HG03469 (cell line): ENCODE measurements around the gene ATXN10.
"Not testable (repeated sequence)": the region's sequence is repeated elsewhere in the genome, so short reads cannot be mapped to it uniquely, and the experiment has no call there.

Experiments used
- ATAC-seq: cut with Tn5 transposase; IDR thresholded peaks from one replicate; pipeline ENCODE4 v1.9.1; 2021; ENCODE audit warnings: mild to moderate bottlenecking, moderate library complexity, moderate number of reproducible peaks; ENCODE audit not compliant: unreplicated experiment

ATXN10 gene

GRCh38 chr22:45783021-45783420, 111.4 kb downstream of the ATXN10 start:
- ATAC-seq, result no peak

- ATAC-seq, result no peak
Measured at GRCh38 chr22:45783690-45784089, 112.1 kb downstream of the ATXN10 start.

- ATAC-seq, result no peak
Measured at GRCh38 chr22:45784357-45785277, 113.0 kb downstream of the ATXN10 start.

GRCh38 chr22:45785458-45785857, 113.8 kb downstream of the ATXN10 start:
- no peak for ATAC-seq

GRCh38 chr22:45786726-45787125, 115.1 kb downstream of the ATXN10 start:
- no peak for ATAC-seq

- ATAC-seq, result no peak
Measured at GRCh38 chr22:45787759-45788158, 116.1 kb downstream of the ATXN10 start.

GRCh38 chr22:45788522-45788921, 116.9 kb downstream of the ATXN10 start:
- ATAC-seq, result no peak

GRCh38 chr22:45790401-45790800, 118.8 kb downstream of the ATXN10 start:
- ATAC-seq, result no peak

- no peak for ATAC-seq
Measured at GRCh38 chr22:45793161-45793560, 121.5 kb downstream of the ATXN10 start.

- ATAC-seq, result no peak
Measured at GRCh38 chr22:45793892-45794291, 122.3 kb downstream of the ATXN10 start.

GRCh38 chr22:45796009-45796408, 124.4 kb downstream of the ATXN10 start:
- not testable (repeated sequence) for ATAC-seq

- ATAC-seq, result no peak
Measured at GRCh38 chr22:45799291-45799690, 127.7 kb downstream of the ATXN10 start.

- no peak for ATAC-seq
Measured at GRCh38 chr22:45802054-45802453, 130.4 kb downstream of the ATXN10 start.

- no peak for ATAC-seq
Measured at GRCh38 chr22:45804319-45804985, 132.8 kb downstream of the ATXN10 start.

GRCh38 chr22:45804986-45805325, 133.3 kb downstream of the ATXN10 start:
- no peak for ATAC-seq

GRCh38 chr22:45805413-45805812, 133.8 kb downstream of the ATXN10 start:
- ATAC-seq, result no peak

- ATAC-seq, result no peak
Measured at GRCh38 chr22:45807156-45807915, 135.7 kb downstream of the ATXN10 start.

GRCh38 chr22:45812910-45813309, 141.3 kb downstream of the ATXN10 start:
- ATAC-seq, result no peak

GRCh38 chr22:45814198-45814597, 142.6 kb downstream of the ATXN10 start:
- no peak for ATAC-seq

GRCh38 chr22:45816776-45817175, 145.1 kb downstream of the ATXN10 start:
- ATAC-seq, result no peak

GRCh38 chr22:45817745-45818423, 146.2 kb downstream of the ATXN10 start:
- no peak for ATAC-seq
